HepG2 (cell line): Measurements from ENCODE around the gene CHKA. TPM values are rescaled to one million over a fixed set of nuclear protein-coding genes. Genes with fewer than 3 reads are reported as not detected.

Source experiments
- ATAC-seq: fragments of 200-7000 bp; cut with Tn5 transposase; 3 replicates; pipeline ENCODE4 v1.9.1; 2020; ENCODE audit warnings: mild to moderate bottlenecking, moderate library complexity
- BruUV-seq: library from RNA; stranded (reverse); fragments of 400-500 nt; replicated peaks from 2 replicates; lab custom pipeline; 2021; lab: Mats Ljungman, UMichigan
- CTCF ChIA-PET: fragments of 300-600 bp; formaldehyde crosslinking; extraction: SDS; loops from one replicate; lab custom pipeline; 2021; ENCODE audit warnings: low total read pairs, inconsistent platforms, low intra/inter-chr PET ratio; lab: Yijun Ruan, JAX
- POLR2A ChIA-PET: fragments of 350-600 bp; sonication (Branson Sonifier 250); formaldehyde crosslinking; loops from one replicate; lab custom pipeline; 2020; ENCODE audit warnings: antibody characterized with exemption, inconsistent platforms; lab: Yijun Ruan, JAX
- DNase-seq: peaks from one replicate; pipeline ENCODE4 v3.0.0-alpha.2; 2015; ENCODE audit warnings: low spot score
- FAIRE-seq: peaks from 3 replicates; lab custom pipeline; 2011; peaks lifted over from hg19 to GRCh38; lab: Jason Lieb, UNC
- H2AFZ ChIP-seq: one replicate; pipeline ENCODE4 v1.6.1; 2011; ENCODE audit warnings: low read length, inconsistent platforms
- H3K27ac ChIP-seq: fragments of 300-600 bp; 3 replicates; pipeline ENCODE4 v1.8.0; 2011; ENCODE audit warnings: mixed run types, mild to moderate bottlenecking, mixed read lengths, low read length, inconsistent platforms; ENCODE audit not compliant: insufficient read depth; ENCODE audit errors: extremely low read length
- H3K27me3 ChIP-seq, 2 experiments: fragments of 200-600 bp in 1 of 2; 2 replicates in 1 of 2; 3 replicates in 1 of 2; pipeline versions ENCODE4 v1.6.0 to v1.8.0; 2011; ENCODE audit warnings: low read length in 2 of 2, mild to moderate bottlenecking in 2 of 2, moderate library complexity in 2 of 2, inconsistent platforms in 1 of 2; ENCODE audit not compliant: insufficient read depth in 2 of 2, control insufficient read depth in 1 of 2
- H3K36me3 ChIP-seq, 2 experiments: fragments of 200-600 bp in 1 of 2; replicated peaks in 1 of 2; 2 replicates in 1 of 2; 3 replicates in 1 of 2; pipeline versions ENCODE4 v1.5.1 to v1.8.0; 2011; ENCODE audit warnings: low read length in 2 of 2, inconsistent platforms in 1 of 2; ENCODE audit not compliant: insufficient read depth in 2 of 2, control insufficient read depth in 1 of 2
- H3K4me1 ChIP-seq: 2 replicates; pipeline ENCODE4 v1.5.1; 2012; ENCODE audit warnings: low read length, inconsistent platforms; ENCODE audit not compliant: insufficient read depth
- H3K4me2 ChIP-seq: 2 replicates; pipeline ENCODE4 v1.6.0; 2011; ENCODE audit warnings: low read depth, low read length, inconsistent platforms
- H3K4me3 ChIP-seq, 3 experiments: fragments of 200-600 bp in 1 of 3; sonication (generic), shearing (Covaris generic) in 1 of 3; replicated peaks in 1 of 3; 2 replicates each; pipeline ENCODE4 v1.5.1; 2011 to 2016; ENCODE audit warnings: low read length in 3 of 3, inconsistent platforms in 2 of 3, low read depth in 2 of 3, mild to moderate bottlenecking in 2 of 3, control low read depth in 1 of 3, mixed read lengths in 1 of 3; ENCODE audit not compliant: insufficient read depth in 1 of 3
- H3K79me2 ChIP-seq: one replicate; pipeline ENCODE4 v1.6.1; 2011; ENCODE audit warnings: low read length, inconsistent platforms; ENCODE audit not compliant: insufficient read depth
- H3K9ac ChIP-seq: 2 replicates; pipeline ENCODE4 v1.6.0; 2011; ENCODE audit warnings: mild to moderate bottlenecking, low read depth, low read length, inconsistent platforms; ENCODE audit not compliant: insufficient read depth
- H3K9me3 ChIP-seq: 2 replicates; pipeline ENCODE4 v1.5.1; 2012; ENCODE audit warnings: mild to moderate bottlenecking, low read length
- H4K20me1 ChIP-seq: 2 replicates; pipeline ENCODE4 v1.6.0; 2011; ENCODE audit warnings: inconsistent platforms, mild to moderate bottlenecking, low read length, moderate library complexity; ENCODE audit not compliant: insufficient read depth
- CREM ChIP-seq, 2 experiments: sonication (generic) in 1 of 2; formaldehyde crosslinking in 1 of 2; IDR thresholded peaks; 2 replicates each; pipeline versions ENCODE4 v1.4.0 to v1.6.1; 2016 to 2020; ENCODE audit warnings: antibody characterized with exemption in 1 of 2, mild to moderate bottlenecking in 1 of 2, missing genetic modification reagents in 1 of 2
- MYPOP ChIP-seq: sonication (generic); formaldehyde crosslinking; IDR thresholded peaks from 2 replicates; pipeline ENCODE4 v1.8.1; 2023; ENCODE audit warnings: mild to moderate bottlenecking, moderate library complexity, missing genetic modification reagents
- NR2F2 ChIP-seq: IDR thresholded peaks from 2 replicates; pipeline ENCODE4 v1.6.1; 2012; ENCODE audit warnings: low read depth, inconsistent platforms, borderline replicate concordance
- PCBP2 ChIP-seq: fragments of 200-400 bp; formaldehyde crosslinking; optimal IDR thresholded peaks from 2 replicates; pipeline ENCODE3; 2018; ENCODE audit warnings: low read length, low read depth; ENCODE audit not compliant: poor library complexity, severe bottlenecking
- RAD21 ChIP-seq: fragments of 450-650 bp; formaldehyde crosslinking; IDR thresholded peaks from 2 replicates; pipeline ENCODE4 v1.5.0; 2020; ENCODE audit warnings: mild to moderate bottlenecking
- THRA ChIP-seq: sonication (generic); formaldehyde crosslinking; IDR thresholded peaks from 2 replicates; pipeline ENCODE4 v1.4.0; 2020; ENCODE audit warnings: missing genetic modification reagents, borderline replicate concordance
- ZMYM2 ChIP-seq: sonication (generic); formaldehyde crosslinking; IDR thresholded peaks from 2 replicates; pipeline ENCODE4 v1.8.0; 2022; ENCODE audit warnings: mild to moderate bottlenecking, missing genetic modification reagents
- ZMYM3 ChIP-seq: sonication (generic); formaldehyde crosslinking; IDR thresholded peaks from 2 replicates; pipeline ENCODE4 v1.5.1; 2020; ENCODE audit warnings: mild to moderate bottlenecking, missing genetic modification reagents
- ZNF337 ChIP-seq: sonication (generic); formaldehyde crosslinking; IDR thresholded peaks from 2 replicates; pipeline ENCODE4 v1.5.1; 2020; ENCODE audit warnings: missing genetic modification reagents, low read depth, mild to moderate bottlenecking, borderline replicate concordance
- ZNF605 ChIP-seq: sonication (generic); formaldehyde crosslinking; IDR thresholded peaks from 2 replicates; pipeline ENCODE4 v1.8.0; 2022; ENCODE audit warnings: mild to moderate bottlenecking, missing genetic modification reagents
- ZNF691 ChIP-seq: sonication (generic); formaldehyde crosslinking; IDR thresholded peaks from 2 replicates; pipeline ENCODE4 v1.4.0; 2020; ENCODE audit warnings: missing genetic modification reagents, low read depth, mild to moderate bottlenecking, borderline replicate concordance
- ZNF891 ChIP-seq: sonication (generic); formaldehyde crosslinking; IDR thresholded peaks from 2 replicates; pipeline ENCODE4 v1.5.0; 2020; ENCODE audit warnings: mild to moderate bottlenecking, missing genetic modification reagents
- ZSCAN31 ChIP-seq: sonication (generic); formaldehyde crosslinking; IDR thresholded peaks from 2 replicates; pipeline ENCODE4 v1.5.0; 2020; ENCODE audit warnings: low read depth, mild to moderate bottlenecking, missing genetic modification reagents
- WGBS: methylation state at CpG from one replicate; pipeline ENCODE4 v1.1.6; 2017; ENCODE audit warnings: low lambda C conversion rate; 5-methylcytosine and 5-hydroxymethylcytosine counted together
- in situ Hi-C: cut with HindIII; loops from 2 replicates; pipeline ENCODE4 v1.10.0; 2017; ENCODE audit warnings: low pct_unique_long_range_greater_than_20kb; ENCODE audit not compliant: extremely low pct_ligation_motif_present
- intact Hi-C: fragments of 100-400 bp; cut with micrococcal nuclease; formaldehyde crosslinking; loops from one replicate; pipeline ENCODE4 v1.10.0; 2022; ENCODE audit not compliant: unreplicated experiment
- polyA plus RNA-seq, 8 experiments: library from polyadenylated mRNA; depleted of rRNA in 3 of 8; stranded (reverse) in 7 of 8; unstranded in 1 of 8; fragments of >200 nt; fragmentation: Illumina TruSeq in 4 of 8; extraction: Trizol in 4 of 8; gene quantifications; 2 replicates each; pipeline versions ENCODE4 v1.2.1 to v1.2.3, GENCODE V29; 2011 to 2016; ENCODE audit warnings: low read depth in 4 of 8, missing spikeins in 1 of 8, mixed read lengths in 1 of 8; ENCODE audit not compliant: insufficient read depth in 1 of 8
- total RNA-seq, 5 experiments: library from RNA; depleted of rRNA; stranded (reverse); fragments of >200 nt; fragmentation: Illumina TruSeq; extraction: Trizol; gene quantifications; 2 replicates each; pipeline ENCODE4 v1.2.3, GENCODE V29; 2016; ENCODE audit warnings: low read depth in 1 of 5
- TF ChIP-seq, protein P1 (sequence below): sonication (generic); formaldehyde crosslinking; IDR thresholded peaks from 2 replicates; pipeline ENCODE4 v1.9.0; 2022; ENCODE audit warnings: missing genetic modification reagents, mild to moderate bottlenecking, borderline replicate concordance
- TF ChIP-seq, protein P2 (sequence below): sonication (generic); formaldehyde crosslinking; IDR thresholded peaks from 2 replicates; pipeline ENCODE4 v1.4.0; 2020; ENCODE audit warnings: mild to moderate bottlenecking, low read depth, missing genetic modification reagents

Gene CHKA
- total and polyA plus RNA-seq, 2 of the 13 experiments (the other 11 are each of a cell fraction or from before 2014, with no cell fraction given): 71.6 to 92.7 TPM

- no peaks in the 10 kb centered on the region for H3K79me2 ChIP-seq
- H3K9ac ChIP-seq: peak overlapping the region; percentile 56
- H3K36me3 ChIP-seq: no peaks in the 10 kb centered on the region
- H4K20me1 ChIP-seq: no peaks in the 10 kb centered on the region
- H2AFZ ChIP-seq: no peak overlapping the region
- POLR2A ChIA-PET: interaction anchor here (0.9 to 1.5 kb wide), 2 partner anchors 8 to 25 kb away, joined by 3 to 15 read pairs; partner anchors contain the start of gene TCIRG1
- peak overlapping the region in 1 of 3 experiments; percentile 18; a peak in 1 of 6 replicates for H3K4me3 ChIP-seq
- CTCF ChIA-PET: no interaction called here
- no TSS peak for BruUV-seq
- peak overlapping the region; percentile 74 for H3K27ac ChIP-seq
- DNase-seq: no peak
- in situ Hi-C loops (no loop called here), intact Hi-C loops (no loop called here)
- peak overlapping the region; percentile 52 for H3K4me2 ChIP-seq
- no peak for FAIRE-seq
- H3K27me3 ChIP-seq: no peaks in the 10 kb centered on the region
- no peaks in the 10 kb centered on the region for H3K9me3 ChIP-seq
- no peak for ATAC-seq
- 58% methylated on average over 2 of the region's 14 CpGs for WGBS
- peaks cover 95% of the 10 kb centered on the region for H3K4me1 ChIP-seq
- peak; percentile 58; the same call in 1 of the 2 replicates for TF ChIP-seq ZMYM2
- TF ChIP-seq, protein P1, sequence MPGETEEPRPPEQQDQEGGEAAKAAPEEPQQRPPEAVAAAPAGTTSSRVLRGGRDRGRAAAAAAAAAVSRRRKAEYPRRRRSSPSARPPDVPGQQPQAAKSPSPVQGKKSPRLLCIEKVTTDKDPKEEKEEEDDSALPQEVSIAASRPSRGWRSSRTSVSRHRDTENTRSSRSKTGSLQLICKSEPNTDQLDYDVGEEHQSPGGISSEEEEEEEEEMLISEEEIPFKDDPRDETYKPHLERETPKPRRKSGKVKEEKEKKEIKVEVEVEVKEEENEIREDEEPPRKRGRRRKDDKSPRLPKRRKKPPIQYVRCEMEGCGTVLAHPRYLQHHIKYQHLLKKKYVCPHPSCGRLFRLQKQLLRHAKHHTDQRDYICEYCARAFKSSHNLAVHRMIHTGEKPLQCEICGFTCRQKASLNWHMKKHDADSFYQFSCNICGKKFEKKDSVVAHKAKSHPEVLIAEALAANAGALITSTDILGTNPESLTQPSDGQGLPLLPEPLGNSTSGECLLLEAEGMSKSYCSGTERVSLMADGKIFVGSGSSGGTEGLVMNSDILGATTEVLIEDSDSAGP: peak; percentile 47; the same call in 1 of the 2 replicates
- no peak for TF ChIP-seq THRA (CRISPR knock-in tag)
- TF ChIP-seq ZNF691 (CRISPR knock-in tag): no peak
- 0 out of 2 replicates have a peak, but pooled peaks have one; percentile 12 for TF ChIP-seq RAD21 (CRISPR knock-in tag)
- TF ChIP-seq ZNF891 (CRISPR knock-in tag): peak; percentile 30; the same call in 1 of the 2 replicates
- TF ChIP-seq, protein P2, sequence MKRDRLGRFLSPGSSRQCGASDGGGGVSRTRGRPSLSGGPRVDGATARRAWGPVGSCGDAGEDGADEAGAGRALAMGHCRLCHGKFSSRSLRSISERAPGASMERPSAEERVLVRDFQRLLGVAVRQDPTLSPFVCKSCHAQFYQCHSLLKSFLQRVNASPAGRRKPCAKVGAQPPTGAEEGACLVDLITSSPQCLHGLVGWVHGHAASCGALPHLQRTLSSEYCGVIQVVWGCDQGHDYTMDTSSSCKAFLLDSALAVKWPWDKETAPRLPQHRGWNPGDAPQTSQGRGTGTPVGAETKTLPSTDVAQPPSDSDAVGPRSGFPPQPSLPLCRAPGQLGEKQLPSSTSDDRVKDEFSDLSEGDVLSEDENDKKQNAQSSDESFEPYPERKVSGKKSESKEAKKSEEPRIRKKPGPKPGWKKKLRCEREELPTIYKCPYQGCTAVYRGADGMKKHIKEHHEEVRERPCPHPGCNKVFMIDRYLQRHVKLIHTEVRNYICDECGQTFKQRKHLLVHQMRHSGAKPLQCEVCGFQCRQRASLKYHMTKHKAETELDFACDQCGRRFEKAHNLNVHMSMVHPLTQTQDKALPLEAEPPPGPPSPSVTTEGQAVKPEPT: no peak
- TF ChIP-seq NR2F2: 0 out of 2 replicates have a peak, but pooled peaks have one; percentile 6
- TF ChIP-seq ZSCAN31 (CRISPR knock-in tag): 0 out of 2 replicates have a peak, but pooled peaks have one; percentile 27
- TF ChIP-seq ZNF605 (CRISPR knock-in tag): 0 out of 2 replicates have a peak, but pooled peaks have one; percentile 21
- TF ChIP-seq MYPOP: 0 out of 2 replicates have a peak, but pooled peaks have one; percentile 9
- TF ChIP-seq CREM (IDR thresholded peaks at IDR 0.05): 0 out of 2 replicates have a peak, but pooled peaks have one; percentile 0
- TF ChIP-seq CREM (CRISPR knock-in tag; IDR thresholded peaks at IDR 0.05): no peak
- no peak for TF ChIP-seq PCBP2
- peak; percentile 93 for TF ChIP-seq ZMYM3 (CRISPR knock-in tag)
- TF ChIP-seq ZNF337 (CRISPR knock-in tag): 0 out of 2 replicates have a peak, but pooled peaks have one; percentile 25
These were observed 107.5 kb downstream of the CHKA start for GRCh38 chr11:68013611-68014156.
